Stimulated activated CD8-positive, alpha-beta memory T cell treated with anti-CD3 and anti-CD28 coated beads, Interleukin-4, amount 100 ng/mL, for 48 hours (primary cell): ENCODE data around the gene EME2.
A peak's percentile ranks its signal among the peaks of the same experiment; 100 is the strongest.
"Not testable (repeated sequence)": the region's sequence is repeated elsewhere in the genome, so short reads cannot be mapped to it uniquely, and the experiment has no call there.

ENCODE experiments used
- DNase-seq: peaks from one replicate; pipeline ENCODE4 v3.0.0-alpha.2; 2020

The EME2 gene

GRCh38 chr16:1772362-1772907 is at the start of gene EME2:
Gene EME2 (plus strand): TSS chr16:1772810. CDS start chr16:1773228, 418 bp downstream.
- DNase-seq: peak; percentile 69

GRCh38 chr16:1723450-1724147 is 49.0 kb upstream of the EME2 start:
- DNase-seq: peak; percentile 64

GRCh38 chr16:1724491-1724890 is 48.1 kb upstream of the EME2 start:
- no peak for DNase-seq

- no peak for DNase-seq
These were observed 45.7 kb upstream of the EME2 start for GRCh38 chr16:1726661-1727502.

GRCh38 chr16:1727651-1728624 is 44.7 kb upstream of the EME2 start:
- no peak for DNase-seq

- no peak for DNase-seq
These were observed 43.6 kb upstream of the EME2 start for GRCh38 chr16:1729026-1729425.

GRCh38 chr16:1729445-1729844 is 43.2 kb upstream of the EME2 start:
- no peak for DNase-seq

- no peak for DNase-seq
These were observed 41.5 kb upstream of the EME2 start for GRCh38 chr16:1731073-1731472.

- no peak for DNase-seq
These were observed 41.0 kb upstream of the EME2 start for GRCh38 chr16:1731603-1732002.

GRCh38 chr16:1732071-1732470 is 40.5 kb upstream of the EME2 start:
- DNase-seq: no peak

- not testable (repeated sequence) for DNase-seq
These were observed 40.0 kb upstream of the EME2 start for GRCh38 chr16:1732551-1732987.

GRCh38 chr16:1734123-1734522 is 38.5 kb upstream of the EME2 start:
- no peak for DNase-seq

GRCh38 chr16:1734816-1735215 is 37.8 kb upstream of the EME2 start:
- DNase-seq: no peak

- DNase-seq: no peak
These were observed 32.4 kb upstream of the EME2 start for GRCh38 chr16:1740234-1740633.

GRCh38 chr16:1740781-1741490 is 31.7 kb upstream of the EME2 start:
- DNase-seq: no peak

- DNase-seq: no peak
These were observed 31.0 kb upstream of the EME2 start for GRCh38 chr16:1741553-1742165.

GRCh38 chr16:1743376-1744337 is 29.0 kb upstream of the EME2 start:
- DNase-seq: no peak

- no peak for DNase-seq
These were observed 28.2 kb upstream of the EME2 start for GRCh38 chr16:1744338-1744840.

GRCh38 chr16:1745181-1745899 is 27.3 kb upstream of the EME2 start:
- no peak for DNase-seq
